ENCODE measurements around the gene TDRD5. TPM values are rescaled to one million over a fixed set of nuclear protein-coding genes. Genes with fewer than 3 reads are reported as not detected.

The TDRD5 gene
- total and polyA plus RNA-seq, 2 experiments from 2014 or later: 1.4 TPM; not detected in 1

DNA sequence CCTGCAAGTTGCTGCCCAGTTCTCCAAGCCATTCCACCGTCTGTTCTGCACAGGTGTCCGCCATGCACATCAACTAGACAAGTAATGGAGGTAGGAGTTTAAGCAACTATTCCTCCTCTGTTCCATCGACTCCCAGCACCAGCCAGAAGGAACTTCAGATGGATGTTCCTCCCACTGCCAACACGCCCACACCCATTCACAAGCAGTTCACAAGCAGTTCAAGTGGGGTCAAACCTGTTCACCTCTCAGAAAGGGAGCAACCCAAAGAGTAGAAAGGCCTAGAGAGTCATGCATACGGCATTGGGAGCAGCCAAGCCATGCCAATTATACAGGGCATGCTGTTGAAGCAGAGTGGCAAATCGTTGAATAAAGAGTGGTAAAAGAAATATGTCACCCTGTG, 4.3 kb upstream of the TDRD5 start (continued):
- TF ChIP-seq, protein P1, sequence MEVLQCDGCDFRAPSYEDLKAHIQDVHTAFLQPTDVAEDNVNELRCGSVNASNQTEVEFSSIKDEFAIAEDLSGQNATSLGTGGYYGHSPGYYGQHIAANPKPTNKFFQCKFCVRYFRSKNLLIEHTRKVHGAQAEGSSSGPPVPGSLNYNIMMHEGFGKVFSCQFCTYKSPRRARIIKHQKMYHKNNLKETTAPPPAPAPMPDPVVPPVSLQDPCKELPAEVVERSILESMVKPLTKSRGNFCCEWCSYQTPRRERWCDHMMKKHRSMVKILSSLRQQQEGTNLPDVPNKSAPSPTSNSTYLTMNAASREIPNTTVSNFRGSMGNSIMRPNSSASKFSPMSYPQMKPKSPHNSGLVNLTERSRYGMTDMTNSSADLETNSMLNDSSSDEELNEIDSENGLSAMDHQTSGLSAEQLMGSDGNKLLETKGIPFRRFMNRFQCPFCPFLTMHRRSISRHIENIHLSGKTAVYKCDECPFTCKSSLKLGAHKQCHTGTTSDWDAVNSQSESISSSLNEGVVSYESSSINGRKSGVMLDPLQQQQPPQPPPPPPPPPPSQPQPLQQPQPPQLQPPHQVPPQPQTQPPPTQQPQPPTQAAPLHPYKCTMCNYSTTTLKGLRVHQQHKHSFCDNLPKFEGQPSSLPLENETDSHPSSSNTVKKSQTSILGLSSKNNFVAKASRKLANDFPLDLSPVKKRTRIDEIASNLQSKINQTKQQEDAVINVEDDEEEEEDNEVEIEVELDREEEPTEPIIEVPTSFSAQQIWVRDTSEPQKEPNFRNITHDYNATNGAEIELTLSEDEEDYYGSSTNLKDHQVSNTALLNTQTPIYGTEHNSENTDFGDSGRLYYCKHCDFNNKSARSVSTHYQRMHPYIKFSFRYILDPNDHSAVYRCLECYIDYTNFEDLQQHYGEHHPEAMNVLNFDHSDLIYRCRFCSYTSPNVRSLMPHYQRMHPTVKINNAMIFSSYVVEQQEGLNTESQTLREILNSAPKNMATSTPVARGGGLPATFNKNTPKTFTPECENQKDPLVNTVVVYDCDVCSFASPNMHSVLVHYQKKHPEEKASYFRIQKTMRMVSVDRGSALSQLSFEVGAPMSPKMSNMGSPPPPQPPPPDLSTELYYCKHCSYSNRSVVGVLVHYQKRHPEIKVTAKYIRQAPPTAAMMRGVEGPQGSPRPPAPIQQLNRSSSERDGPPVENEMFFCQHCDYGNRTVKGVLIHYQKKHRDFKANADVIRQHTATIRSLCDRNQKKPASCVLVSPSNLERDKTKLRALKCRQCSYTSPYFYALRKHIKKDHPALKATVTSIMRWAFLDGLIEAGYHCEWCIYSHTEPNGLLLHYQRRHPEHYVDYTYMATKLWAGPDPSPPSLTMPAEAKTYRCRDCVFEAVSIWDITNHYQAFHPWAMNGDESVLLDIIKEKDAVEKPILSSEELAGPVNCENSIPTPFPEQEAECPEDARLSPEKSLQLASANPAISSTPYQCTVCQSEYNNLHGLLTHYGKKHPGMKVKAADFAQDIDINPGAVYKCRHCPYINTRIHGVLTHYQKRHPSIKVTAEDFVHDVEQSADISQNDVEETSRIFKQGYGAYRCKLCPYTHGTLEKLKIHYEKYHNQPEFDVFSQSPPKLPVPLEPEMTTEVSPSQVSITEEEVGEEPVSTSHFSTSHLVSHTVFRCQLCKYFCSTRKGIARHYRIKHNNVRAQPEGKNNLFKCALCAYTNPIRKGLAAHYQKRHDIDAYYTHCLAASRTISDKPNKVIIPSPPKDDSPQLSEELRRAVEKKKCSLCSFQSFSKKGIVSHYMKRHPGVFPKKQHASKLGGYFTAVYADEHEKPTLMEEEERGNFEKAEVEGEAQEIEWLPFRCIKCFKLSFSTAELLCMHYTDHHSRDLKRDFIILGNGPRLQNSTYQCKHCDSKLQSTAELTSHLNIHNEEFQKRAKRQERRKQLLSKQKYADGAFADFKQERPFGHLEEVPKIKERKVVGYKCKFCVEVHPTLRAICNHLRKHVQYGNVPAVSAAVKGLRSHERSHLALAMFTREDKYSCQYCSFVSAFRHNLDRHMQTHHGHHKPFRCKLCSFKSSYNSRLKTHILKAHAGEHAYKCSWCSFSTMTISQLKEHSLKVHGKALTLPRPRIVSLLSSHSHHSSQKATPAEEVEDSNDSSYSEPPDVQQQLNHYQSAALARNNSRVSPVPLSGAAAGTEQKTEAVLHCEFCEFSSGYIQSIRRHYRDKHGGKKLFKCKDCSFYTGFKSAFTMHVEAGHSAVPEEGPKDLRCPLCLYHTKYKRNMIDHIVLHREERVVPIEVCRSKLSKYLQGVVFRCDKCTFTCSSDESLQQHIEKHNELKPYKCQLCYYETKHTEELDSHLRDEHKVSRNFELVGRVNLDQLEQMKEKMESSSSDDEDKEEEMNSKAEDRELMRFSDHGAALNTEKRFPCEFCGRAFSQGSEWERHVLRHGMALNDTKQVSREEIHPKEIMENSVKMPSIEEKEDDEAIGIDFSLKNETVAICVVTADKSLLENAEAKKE (CRISPR knock-in tag; IDR thresholded peaks at IDR 0.05): no peak
- TF ChIP-seq EZH2 (IDR thresholded peaks at IDR 0.05; ENCODE audit: low read depth, unreplicated experiment): no peak
- no peak for TF ChIP-seq STAT1 (IDR thresholded peaks at IDR 0.05; ENCODE audit: unreplicated experiment)

DNA sequence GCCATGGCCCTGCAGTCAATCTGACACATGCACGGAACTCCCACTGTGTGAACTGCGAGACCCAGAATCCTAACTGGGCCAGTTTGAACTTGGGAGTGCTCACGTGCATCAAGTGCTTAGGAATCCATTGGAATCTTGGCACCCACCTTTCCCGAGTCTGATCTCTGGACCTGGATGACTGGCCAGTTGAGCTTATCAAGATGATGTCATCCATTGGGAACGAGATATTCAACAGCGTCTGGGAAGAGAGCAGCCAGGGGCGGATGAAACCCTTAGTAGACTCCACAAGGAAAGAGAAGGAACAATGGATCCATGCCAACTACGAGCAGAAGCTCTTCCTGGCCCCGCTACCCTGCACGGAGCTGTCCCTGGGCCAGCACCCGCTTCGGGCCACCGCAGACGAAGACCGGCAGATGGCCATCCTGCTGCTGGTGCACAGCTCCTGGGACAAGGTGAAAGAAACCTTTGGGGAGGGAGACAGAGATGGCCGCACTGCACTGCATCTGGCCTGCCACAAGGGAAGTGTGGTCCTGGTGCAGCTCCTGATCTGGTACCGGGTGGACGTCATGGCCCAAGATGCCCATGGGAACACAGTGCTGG, 3.1 kb upstream of the TDRD5 start:
- no peak for ATAC-seq
- peaks cover 47% of the 10 kb centered on the region for H3K27me3 Mint-ChIP-seq (ENCODE audit: insufficient read depth, low read depth, poor library complexity)
- no peak for TF ChIP-seq JUNB (IDR thresholded peaks at IDR 0.05; ENCODE audit: unreplicated experiment)
- TF ChIP-seq, protein P2, sequence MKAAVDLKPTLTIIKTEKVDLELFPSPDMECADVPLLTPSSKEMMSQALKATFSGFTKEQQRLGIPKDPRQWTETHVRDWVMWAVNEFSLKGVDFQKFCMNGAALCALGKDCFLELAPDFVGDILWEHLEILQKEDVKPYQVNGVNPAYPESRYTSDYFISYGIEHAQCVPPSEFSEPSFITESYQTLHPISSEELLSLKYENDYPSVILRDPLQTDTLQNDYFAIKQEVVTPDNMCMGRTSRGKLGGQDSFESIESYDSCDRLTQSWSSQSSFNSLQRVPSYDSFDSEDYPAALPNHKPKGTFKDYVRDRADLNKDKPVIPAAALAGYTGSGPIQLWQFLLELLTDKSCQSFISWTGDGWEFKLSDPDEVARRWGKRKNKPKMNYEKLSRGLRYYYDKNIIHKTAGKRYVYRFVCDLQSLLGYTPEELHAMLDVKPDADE (IDR thresholded peaks at IDR 0.05): no peak
- Histone ChIP-seq H2AFZ (no peak overlapping the region), H4K20me1 (replicated peaks; ENCODE audit: insufficient read depth) (no peaks in the 10 kb centered on the region), H3K27ac (ENCODE audit: low read depth) (no peak overlapping the region), H3K4me3 (no peak overlapping the region), H3K4me2 (no peak overlapping the region), H3K4me1 (ENCODE audit: insufficient read depth) (peaks cover 4% of the 10 kb centered on the region; the same call in 1 of the 2 replicates), H3F3A (replicated peaks; ENCODE audit: low read depth) (0 out of 2 replicates have a peak, but pooled peaks cover 9% of the 10 kb centered on the region), H3K27me3 (ENCODE audit: insufficient read depth) (peaks cover 85% of the 10 kb centered on the region), H3K79me2 (replicated peaks; ENCODE audit: insufficient read depth) (no peaks in the 10 kb centered on the region), H3K9me2 (ENCODE audit: insufficient read depth) (peaks cover 7% of the 10 kb centered on the region; the same call in 1 of the 2 replicates), H3K36me3 (ENCODE audit: insufficient read depth) (no peaks in the 10 kb centered on the region)
- peaks cover 6% of the 10 kb centered on the region; the same call in 1 of the 3 replicates for H3K9me3 Mint-ChIP-seq
- no peak for DNase-seq (ENCODE audit: low spot score)
- no peak overlapping the region for H3K4me3 Mint-ChIP-seq
- peaks cover 14% of the 10 kb centered on the region for H3K4me1 Mint-ChIP-seq
- H3K27ac Mint-ChIP-seq: no peak overlapping the region
- no peaks in the 10 kb centered on the region for H3K36me3 Mint-ChIP-seq (ENCODE audit: low read depth)
